Measurements from ENCODE around the gene PPFIBP2.
"Not testable (repeated sequence)": the region's sequence is repeated elsewhere in the genome, so short reads cannot be mapped to it uniquely, and the experiment has no call there.

The PPFIBP2 gene

DNA sequence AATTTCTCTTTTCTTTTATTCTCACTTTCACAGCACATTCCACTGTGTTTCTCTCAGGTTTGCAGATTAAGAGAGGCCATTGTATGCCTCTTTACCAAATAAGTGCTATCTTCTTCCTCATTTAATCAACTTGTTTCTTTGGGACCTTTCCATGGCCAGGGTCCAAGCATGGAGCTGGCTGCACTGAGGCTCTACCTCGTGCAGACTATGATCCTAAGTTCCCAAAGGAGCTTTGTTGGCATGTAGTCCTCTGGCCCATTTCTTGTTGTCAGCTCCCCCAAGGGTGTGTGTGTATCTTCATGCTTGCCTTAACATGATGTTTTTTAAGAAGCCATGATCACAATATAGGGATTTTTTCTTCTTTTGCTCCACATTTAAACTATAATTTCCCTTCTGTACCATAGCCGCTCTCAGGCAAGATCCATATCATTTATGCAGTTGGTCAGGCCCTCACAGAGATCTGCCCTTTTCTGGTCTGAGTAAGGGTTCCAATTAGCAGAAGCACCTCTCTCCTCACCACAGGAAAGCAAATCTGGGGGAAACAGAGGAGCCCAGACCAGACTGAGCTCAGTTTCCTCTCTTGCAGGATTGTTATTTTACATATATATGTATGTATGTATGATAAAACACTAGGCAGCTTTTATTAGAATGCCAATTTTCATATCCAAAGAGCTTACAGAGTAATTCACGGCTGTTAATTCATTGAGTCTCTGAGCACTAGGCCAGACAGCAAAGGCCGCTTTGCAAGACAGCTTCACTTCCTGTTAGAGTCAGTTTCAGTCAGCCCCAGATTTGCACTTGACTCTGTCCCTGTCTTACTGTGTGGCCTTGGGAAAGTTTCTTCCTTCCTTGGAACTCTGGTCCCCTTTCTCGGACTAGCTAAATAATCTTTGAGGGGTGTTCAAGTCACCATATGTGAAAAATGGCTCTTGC, 125.2 kb downstream of the PPFIBP2 start:
- no peak for DNase-seq

DNA sequence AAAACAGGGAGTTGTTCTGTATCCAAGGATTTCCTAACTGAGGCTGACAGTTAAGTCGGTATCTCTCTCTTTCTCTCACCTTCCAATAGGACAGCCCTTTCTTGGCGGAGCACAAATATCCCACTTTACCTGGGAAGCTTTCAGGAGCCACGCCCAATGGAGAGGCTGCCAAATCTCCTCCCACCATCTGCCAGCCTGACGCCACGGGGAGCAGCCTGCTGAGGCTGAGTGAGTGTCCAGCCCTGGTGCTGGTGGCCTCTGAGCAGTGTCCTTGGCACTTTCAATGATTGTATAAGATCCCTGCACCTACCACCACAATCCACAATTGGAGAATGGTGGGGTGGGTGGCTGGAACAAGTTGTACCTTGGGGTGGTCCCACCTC, 125.8 kb downstream of the PPFIBP2 start:
- DNase-seq: no peak

DNA sequence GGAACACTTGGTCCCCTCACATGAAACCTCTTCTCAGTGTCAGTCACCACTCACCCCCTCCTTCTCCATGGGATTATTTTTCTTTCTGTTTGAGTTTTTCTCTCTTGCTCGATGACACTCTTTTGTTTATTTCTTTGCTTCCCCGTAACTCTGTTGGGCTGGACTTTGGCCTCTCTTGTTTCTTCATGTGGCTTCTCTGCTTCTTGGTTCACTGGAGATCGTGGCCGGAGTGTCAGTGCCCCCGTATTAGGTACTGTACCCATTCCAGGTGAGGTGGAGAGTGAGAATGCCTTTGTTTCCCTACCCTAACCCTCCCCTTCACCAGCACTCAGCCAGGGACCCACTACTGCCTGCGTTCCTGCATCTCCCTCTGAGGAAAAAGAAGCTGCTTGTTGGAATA, 127.0 kb downstream of the PPFIBP2 start:
- no peak for DNase-seq

DNA sequence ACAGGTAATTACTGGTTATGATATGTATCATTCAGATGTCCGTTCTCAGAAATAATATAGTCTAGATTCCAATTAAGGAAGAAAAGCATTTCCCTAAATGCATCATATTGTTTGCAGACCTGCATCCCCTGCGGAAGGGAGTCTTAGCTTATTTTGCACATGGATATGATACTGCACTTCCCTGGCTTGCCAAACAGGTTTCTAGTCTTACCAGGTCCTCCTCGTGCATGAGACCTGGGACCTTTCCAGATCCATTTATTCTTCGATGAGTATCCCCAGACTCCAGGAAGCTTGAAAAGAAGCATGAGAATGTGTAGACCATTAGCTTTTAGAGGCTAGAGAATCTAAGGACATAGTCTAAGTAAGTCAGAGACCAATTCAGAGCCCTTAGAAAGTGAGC, 128.9 kb downstream of the PPFIBP2 start:
- no peak for DNase-seq

DNA sequence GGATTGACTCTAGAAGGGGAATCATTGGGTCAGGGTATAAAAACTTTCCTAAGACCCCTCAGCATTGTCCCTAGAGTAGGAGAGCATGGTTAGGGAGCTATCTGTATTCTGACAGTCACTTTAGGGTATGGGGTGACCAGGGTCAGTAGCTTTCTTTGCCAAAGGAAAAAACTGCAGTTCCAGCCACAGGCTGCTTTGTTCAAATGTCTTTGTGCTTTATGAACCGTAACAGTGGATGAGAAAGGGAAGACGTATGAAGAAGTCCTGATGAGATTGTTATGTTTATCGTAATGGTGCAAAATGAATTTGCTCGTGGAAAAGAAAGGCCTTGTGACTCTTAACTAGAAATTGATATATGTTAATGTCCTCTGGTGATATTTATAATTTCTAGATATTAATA, 129.5 kb downstream of the PPFIBP2 start:
- DNase-seq: no peak

DNA sequence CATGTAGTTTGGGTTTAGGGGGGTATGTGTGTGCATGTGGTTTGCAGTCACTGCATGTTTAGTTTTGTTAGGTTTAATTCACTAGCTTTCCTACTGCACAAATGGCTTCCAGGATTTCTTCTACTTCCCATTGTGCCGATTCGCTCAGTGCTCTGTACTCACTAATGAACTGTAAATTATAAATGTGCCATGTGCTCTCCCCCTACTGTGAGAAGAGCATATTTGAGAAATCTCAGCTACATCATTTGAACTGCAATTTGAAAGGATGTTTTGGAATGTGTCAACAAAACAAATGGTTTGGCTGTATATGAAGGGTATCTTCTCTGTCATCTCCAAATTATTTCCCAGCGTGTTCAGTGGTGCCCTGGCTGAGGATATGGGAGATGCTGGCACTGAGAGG, 131.4 kb downstream of the PPFIBP2 start:
- DNase-seq: no peak

DNA sequence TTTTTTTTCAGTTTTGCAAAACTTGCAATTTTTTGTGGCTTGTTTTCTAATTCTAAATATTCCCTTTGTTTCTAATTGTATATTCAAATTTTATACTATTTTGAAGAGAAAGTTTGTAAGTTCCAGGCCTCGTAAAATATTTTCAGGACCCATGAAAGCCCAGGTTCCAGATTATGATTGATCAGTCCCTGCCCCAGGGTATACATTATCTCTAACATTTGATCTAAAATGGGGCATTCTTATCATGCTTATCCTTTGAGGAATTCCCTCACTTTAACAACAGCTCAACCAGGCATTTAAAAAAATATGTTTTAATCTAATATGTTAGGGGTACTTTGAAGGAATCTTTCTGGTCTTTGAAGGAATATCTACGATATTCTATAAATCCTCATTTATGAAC, 133.1 kb downstream of the PPFIBP2 start:
- DNase-seq: no peak

DNA sequence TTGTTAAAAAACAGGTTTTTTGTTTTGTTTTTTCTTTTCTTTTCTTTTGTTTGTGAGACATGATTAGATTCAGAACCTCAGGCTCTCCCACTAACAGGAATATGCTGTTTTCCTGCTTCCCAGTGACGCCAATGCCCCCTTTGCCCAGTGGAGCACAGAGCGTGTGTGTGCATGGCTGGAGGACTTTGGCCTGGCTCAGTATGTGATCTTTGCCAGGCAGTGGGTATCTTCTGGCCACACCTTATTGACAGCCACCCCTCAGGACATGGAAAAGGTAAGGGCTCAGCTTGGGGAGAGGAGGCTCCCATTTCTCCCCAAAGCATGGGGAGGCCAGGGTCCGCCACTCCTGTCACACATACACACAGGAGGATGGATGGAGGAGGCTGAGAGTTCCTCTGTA, 134.5 kb downstream of the PPFIBP2 start:
- DNase-seq: no peak

DNA sequence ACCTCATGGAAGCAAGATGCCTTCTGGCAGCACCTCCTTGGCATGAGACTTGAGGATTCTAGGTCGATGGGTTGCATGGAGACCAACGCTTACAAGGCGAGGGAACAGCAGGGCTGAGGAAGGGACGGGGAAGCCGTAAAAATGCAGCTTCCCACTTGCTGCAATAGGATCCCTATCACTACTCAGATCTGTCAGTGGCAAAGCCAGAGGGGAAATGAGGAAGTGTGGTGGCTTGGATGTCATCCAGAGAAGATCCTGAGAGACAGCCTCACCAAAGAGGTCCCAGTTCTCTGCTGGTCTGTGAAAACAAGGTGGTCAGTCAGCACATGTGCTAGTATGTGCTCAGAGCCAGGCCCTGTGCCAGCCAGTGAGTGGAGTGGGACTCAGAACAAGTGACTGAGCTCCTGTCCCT, 137.3 kb downstream of the PPFIBP2 start:
- no peak for DNase-seq

DNA sequence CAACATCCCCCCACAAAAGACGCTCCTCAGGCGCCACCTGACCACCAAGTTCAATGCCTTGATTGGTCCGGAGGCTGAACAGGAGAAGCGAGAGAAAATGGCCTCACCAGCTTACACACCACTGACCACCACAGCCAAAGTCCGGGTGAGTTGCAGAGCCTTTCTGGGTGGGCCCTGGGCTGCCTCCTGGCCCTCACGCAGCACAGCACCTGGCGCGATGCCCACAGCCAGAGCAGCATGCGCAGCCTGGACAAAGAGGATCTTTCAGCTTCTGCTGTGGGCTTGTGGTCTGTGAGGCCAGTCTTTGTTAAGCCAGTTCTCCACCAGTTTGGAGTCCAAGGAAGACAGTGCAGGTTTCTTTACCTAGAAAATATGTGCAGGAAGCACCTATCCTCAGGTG, 137.9 kb downstream of the PPFIBP2 start:
- DNase-seq: no peak

DNA sequence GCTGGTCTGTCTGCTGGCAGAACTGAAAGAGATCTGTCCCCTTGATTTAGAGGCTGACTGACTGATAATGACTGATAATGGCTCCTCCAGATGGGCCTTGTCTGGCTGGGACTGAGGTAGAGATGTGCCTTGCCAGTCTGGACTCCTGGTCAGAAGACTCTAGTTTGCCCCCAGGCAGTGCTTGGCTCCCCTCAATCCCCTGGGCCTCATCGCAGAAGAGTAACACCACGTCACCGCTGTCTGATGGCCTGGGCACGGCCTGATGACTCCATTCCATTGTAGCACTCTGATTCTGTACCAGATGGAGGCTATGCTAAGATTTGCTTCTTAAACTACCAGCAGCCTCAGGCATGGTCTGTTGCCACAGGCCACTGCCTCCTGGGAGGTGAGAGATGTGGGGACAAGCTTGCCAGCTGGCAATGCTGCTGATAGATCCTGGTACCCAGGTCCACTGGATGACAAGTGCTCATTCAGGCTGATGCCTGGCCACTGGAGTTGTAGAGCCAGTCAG, 140.5 kb downstream of the PPFIBP2 start:
- peak; percentile 50 for DNase-seq

DNA sequence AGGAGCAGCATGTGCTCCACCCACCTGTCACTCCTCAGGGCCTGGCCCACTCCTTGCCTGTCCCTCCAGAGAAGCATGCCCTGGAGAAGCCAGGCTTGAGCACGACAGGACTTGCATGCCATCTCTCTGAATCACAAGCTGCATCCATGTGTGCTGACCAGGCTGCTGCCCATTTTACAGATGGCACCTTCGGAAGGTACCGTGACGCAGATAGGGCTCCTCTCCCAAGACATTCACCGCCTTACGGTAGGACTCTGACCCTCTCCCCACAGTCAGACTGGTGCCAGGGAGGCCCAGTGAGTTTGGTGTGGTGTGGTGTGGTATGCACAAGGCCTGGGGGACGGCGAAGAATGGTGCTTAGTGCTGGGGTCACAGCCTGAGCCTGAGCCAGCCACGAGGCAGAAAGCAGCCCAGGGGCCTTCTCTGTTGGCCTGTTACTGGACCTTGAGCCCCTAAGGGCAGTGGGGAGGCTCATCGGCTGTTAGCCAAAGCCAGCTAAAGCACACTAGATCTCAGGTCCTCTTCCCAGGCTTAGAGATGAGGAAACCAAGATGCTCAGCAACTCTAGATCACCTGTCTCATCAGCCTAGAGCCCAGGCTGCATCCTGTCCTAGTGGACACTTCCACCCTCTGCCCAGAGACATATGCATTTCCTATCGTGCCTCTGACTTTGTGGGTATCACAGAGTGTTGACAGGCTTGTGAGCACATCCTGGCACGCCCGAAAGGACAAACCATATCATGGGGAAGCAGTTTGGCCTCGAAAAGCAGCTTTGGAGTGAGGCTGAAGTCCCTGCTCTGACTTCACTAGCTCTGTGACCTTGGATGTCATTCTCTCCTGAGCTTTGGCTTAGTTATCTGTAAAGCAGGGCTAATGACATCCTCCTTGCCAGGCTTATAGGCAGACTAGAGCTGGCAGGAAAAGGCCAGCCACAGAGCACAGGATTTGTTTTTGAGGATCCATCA, 141.7 kb downstream of the PPFIBP2 start:
- no peak for DNase-seq

DNA sequence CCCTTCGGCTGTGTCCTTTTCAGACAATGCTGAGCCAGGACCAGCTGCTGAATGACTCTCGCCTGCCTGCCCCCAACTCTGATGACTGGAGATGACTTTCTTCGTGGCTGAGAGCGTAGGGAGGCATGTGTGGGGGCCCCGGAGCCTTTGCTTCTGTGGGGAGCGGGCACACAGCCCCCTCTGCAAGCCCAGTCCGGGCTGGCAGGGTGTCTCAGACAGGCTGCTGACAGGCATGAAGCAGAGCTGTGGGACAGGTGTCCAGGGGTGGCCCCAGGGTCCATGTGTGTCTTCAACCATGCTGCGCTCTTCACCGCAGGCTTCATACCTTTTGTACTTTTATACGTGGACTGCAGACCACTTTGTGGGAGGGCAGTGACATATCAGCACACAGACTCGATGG, 142.9 kb downstream of the PPFIBP2 start:
- DNase-seq: no peak

DNA sequence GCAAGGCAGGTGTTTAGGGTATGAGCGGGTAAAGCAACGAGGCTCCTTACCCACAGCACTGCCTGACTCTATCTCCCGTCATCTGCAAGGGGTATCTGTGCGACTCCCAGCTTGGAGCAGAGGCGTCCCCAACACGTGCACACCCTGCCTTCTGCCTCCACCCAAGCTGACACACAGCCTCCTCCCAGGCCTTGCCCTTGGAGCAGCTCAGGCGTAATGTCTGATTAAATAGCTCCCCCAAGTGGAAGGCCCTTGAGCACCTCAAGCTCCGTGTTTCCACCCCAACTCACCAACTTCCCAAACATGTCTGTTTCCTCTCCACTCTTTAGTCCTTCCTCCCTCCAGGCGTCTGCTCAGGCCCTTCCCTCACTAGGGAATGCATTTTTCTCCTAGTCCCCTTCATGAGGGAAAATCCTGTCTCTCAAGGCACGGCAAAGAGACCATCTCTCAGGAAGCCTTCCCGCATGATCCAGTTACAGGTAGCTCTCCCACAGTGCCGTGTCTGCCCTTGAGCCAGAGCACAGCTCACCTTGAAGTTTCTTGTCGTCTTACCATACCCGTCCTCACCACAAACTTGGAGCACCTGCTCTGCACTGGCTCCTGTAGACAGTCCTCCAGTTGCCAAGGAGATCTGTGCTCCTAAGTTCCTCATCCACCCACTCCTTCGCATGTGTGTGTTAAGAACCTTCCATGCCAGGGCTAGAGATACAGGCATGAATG, 143.7 kb downstream of the PPFIBP2 start:
- peak; percentile 69 for DNase-seq

DNA sequence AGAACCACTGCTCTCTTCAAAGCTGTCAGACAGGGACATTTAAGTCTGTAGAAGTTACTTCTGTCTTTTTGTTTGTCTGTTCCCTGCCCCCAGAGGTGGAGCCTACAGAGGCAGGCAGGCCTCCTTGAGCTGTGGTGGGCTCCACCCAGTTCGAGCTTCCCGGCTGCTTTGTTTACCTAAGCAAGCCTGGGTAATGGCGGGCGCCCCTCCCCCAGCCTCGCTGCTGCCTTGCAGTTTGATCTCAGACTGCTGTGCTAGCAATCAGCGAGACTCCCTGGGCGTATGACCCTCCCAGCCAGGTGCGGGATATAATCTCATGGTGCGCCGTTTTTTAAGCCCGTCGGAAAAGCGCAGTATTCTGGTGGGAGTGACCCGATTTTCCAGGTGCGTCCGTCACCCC, 149.7 kb downstream of the PPFIBP2 start:
- not testable (repeated sequence) for DNase-seq

DNA sequence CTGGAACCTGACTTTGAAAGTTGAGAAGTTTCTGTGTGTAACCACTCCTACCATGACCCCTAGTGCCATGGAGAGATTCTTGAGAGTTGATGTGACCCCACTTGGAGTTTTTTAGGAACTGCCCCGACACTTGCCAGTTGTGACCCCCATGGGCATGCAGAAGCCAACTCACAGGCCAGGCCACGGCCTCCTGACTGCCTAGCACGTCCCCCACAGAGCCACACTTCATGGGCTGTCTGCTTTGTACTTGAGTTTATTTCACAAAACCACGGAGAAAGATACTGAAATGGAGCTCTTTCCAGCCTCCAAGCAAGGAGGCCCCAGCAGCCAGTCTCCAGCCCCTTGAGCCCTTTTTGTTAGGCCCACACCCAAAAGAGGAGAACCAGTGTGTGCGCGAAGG, 151.1 kb downstream of the PPFIBP2 start:
- no peak for DNase-seq

DNA sequence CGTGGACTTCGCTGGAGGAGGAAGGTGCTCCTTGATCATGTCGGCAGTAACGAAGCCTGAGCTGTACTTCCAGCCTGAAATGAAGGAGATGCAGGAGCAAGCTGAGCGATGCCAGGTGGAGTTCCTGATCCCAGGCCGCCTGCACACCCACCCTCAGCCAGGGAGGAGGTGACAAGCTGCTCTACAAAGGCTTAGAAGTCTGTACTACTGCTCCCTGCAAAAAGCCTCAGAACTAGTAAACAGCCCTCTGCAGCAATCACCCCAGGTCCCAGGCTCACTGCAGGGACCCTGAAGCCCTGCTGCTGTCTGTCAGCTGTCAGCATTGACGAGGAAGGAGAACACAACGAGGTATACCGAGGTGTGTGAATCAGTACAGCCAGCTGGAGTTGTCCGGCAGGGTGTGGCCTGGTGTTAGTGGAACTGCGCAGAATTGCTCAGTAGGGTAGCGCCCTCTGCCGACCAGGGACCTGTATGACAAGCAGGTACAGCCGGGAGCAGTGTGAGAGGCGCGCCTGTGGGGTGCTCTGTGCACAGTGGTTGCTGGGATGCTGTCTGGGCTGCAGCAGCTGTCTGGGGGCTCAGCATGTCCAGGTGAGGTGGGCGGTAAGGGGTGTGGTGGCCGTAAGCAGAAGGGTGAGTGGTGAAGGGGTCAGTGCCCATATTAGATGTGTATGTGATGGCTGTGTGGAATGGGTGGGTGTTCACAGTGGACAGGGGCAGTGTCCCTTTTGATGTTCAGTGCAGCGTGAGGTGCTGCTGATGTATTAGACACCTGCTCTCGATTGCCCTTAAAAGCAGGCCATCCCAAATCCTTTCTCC, 151.9 kb downstream of the PPFIBP2 start:
- peak; percentile 75 for DNase-seq

DNA sequence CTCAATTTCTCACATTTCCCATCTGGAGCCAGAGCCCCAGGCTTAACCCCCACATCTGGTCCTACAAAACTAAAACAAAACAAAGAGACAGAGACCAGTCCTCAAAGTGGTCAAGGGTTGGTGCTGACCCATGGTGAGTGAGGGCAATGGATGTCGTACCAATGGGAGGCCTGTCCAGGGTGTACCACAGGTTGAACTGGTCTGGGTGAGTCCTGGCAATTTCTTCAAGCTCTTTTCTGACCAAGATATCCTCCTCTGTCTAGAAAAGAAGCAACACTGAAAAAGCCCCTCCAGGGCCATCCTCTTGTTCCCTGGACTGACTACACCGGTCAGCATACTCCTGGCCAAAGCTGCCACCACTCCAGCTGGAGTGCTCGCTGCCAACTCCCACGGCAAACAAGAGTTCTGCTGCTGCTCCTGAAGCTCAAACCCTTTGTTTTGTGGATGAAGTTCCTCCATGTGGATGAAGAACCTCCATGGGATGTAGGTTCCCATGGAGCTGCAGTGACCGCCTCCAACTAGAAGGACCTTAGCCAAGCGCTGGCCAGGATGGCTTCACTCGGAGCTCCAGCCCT, 152.6 kb downstream of the PPFIBP2 start:
- DNase-seq: no peak

DNA sequence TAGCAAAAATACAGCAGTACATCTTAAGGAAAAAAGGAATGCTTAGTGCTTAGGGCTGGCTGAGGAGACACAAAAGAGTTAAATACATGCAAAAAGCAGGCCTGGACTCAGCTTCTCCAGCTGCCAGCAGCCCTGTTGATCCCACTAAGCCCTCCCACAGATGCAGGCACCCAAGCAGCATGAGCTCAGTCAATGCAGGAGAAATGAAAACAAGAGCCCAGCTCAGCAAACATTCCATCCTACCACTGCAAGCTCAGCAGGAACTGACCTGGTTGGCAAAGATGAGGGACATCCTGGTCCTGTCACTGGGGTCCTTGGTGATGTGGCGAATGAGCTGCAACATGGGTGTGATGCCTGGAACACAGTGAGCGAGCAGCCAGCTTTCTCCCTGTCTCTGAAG, 153.7 kb downstream of the PPFIBP2 start:
- DNase-seq: no peak

DNA sequence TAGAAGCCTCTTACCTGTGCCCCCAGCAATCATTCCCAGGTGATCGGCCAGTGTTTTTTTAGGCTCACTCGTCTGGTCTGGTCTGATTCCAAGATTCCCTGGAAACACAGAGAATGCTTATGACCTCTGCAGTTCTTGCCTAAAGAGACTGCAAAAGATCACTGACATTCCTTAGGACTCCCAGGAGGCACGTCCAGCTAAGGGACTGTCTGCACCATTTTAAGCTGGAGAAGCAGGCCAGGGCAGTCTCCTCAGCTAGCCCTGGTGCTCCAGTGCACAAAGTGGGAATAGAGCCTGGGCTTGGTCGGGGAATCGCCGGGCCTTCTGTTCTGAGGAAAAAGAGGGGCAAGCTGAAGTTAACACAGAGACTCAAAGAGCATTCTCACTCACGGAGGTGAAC, 154.7 kb downstream of the PPFIBP2 start:
- no peak for DNase-seq

DNA sequence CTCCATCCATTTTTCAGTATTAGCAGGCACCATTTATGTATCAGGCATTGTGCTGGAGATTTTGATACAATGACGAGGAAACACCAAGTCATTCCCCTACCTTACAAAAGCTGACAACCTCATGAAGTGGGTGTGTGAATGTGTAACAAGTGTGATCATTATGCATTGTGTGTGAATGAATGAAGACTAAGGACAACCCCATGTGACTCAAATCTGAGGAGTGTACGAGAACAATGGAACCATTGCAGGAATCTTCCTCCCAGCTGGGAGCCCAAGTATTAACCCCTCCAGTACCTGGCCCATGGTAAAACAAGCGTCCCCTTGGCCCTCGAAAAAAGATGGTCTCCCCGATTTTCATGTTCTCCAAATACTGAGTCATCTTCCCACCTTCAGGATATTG, 155.1 kb downstream of the PPFIBP2 start:
- no peak for DNase-seq

DNA sequence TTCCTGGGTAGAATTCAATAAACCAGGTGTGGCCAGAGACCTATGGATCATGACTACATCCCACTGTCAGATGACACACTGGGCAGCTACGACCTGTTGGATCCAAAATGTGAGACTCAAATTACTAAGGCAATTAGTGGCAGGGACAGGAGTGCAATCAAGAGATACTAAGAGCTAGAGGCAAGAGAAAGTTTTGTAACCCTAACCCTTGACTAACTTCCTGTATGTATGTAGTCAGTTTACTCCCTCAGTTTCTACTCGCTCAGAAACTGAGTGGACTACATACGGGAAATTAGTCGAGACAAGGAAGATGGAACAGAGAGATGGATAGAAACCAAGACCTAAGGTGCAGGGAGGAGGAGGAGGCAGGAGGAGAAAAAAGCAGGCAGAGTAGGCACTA, 156.8 kb downstream of the PPFIBP2 start:
- DNase-seq: no peak

All from retina (tissue), 1 donor.